ENCODE measurements around the gene LEKR1. TPM values are rescaled to one million over a fixed set of nuclear protein-coding genes. Genes with fewer than 3 reads are reported as not detected.
A peak's percentile ranks its signal among the peaks of the same experiment; 100 is the strongest.

The LEKR1 gene
- total and polyA plus RNA-seq, 9 of the 15 experiments (the other 6 are each of a cell fraction or from before 2014, with no cell fraction given) = 0.76 to 1.8 (median 1.2) TPM

DNA sequence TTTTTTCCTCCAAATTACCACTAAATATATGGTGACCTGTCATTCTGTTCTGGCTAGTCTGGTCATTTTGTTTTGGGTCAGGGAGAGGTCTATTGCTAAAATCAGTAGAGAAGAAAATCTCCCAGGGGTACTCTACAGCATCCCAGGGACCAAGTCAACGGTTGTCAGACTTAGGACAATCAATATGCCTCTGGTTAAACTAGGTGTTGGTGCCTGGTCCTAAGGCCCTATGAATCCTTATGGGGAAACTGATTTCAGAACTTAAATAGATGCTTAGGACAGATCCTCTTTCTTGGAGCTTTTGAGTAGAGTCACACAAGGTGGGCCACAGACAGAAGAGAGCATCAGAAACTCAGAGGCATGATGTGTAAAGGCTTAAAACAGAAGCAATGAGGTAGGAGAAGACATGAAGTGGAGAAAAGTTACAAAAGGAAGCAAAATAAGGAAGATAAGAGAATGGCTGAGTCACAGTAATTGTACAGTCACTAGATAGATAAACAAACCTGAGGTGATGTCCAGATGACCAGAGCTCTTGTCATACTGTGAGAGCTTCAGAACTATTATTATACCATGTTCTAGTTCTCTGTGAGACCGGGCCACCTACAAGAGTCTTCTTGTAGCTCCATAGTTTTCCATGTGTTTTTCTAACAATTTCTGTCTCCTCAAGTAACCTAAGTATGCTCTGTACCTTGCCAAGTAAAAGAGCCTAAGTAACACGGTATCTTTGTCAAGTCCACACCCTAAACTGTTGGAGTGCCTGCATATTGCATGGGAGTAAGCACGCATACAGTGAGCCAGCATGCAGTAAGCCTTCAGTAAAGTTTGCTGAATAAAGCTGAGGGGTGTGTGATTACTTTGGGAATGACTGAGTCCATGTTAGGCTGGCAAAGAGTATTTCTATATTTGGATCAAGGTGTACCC, 44.6 kb upstream of the LEKR1 start (continued):
- TF ChIP-seq, protein P1, sequence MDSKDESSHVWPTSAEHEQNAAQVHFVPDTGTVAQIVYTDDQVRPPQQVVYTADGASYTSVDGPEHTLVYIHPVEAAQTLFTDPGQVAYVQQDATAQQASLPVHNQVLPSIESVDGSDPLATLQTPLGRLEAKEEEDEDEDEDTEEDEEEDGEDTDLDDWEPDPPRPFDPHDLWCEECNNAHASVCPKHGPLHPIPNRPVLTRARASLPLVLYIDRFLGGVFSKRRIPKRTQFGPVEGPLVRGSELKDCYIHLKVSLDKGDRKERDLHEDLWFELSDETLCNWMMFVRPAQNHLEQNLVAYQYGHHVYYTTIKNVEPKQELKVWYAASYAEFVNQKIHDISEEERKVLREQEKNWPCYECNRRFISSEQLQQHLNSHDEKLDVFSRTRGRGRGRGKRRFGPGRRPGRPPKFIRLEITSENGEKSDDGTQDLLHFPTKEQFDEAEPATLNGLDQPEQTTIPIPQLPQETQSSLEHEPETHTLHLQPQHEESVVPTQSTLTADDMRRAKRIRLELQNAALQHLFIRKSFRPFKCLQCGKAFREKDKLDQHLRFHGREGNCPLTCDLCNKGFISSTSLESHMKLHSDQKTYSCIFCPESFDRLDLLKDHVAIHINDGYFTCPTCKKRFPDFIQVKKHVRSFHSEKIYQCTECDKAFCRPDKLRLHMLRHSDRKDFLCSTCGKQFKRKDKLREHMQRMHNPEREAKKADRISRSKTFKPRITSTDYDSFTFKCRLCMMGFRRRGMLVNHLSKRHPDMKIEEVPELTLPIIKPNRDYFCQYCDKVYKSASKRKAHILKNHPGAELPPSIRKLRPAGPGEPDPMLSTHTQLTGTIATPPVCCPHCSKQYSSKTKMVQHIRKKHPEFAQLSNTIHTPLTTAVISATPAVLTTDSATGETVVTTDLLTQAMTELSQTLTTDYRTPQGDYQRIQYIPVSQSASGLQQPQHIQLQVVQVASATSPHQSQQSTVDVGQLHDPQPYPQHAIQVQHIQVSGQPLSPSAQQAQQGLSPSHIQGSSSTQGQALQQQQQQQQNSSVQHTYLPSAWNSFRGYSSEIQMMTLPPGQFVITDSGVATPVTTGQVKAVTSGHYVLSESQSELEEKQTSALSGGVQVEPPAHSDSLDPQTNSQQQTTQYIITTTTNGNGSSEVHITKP (IDR thresholded peaks at IDR 0.05; ENCODE audit: partially characterized antibody) = peak; percentile 14
- TF ChIP-seq RUNX1 (IDR thresholded peaks at IDR 0.05; ENCODE audit: low read depth) = no peak
- no peak for TF ChIP-seq TAF15 (IDR thresholded peaks at IDR 0.05; ENCODE audit: low read depth, low read length)
- peak; percentile 22 for TF ChIP-seq TAF1 (IDR thresholded peaks at IDR 0.05; ENCODE audit: control insufficient read depth, extremely low read depth, insufficient read depth, low read length, severe bottlenecking)
- peak; percentile 62; the same call in 1 of the 2 replicates for TF ChIP-seq LEF1 (IDR thresholded peaks at IDR 0.05)
- TF ChIP-seq, protein P2, sequence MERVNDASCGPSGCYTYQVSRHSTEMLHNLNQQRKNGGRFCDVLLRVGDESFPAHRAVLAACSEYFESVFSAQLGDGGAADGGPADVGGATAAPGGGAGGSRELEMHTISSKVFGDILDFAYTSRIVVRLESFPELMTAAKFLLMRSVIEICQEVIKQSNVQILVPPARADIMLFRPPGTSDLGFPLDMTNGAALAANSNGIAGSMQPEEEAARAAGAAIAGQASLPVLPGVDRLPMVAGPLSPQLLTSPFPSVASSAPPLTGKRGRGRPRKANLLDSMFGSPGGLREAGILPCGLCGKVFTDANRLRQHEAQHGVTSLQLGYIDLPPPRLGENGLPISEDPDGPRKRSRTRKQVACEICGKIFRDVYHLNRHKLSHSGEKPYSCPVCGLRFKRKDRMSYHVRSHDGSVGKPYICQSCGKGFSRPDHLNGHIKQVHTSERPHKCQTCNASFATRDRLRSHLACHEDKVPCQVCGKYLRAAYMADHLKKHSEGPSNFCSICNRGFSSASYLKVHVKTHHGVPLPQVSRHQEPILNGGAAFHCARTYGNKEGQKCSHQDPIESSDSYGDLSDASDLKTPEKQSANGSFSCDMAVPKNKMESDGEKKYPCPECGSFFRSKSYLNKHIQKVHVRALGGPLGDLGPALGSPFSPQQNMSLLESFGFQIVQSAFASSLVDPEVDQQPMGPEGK (CRISPR knock-in tag; IDR thresholded peaks at IDR 0.05; ENCODE audit: borderline replicate concordance) = no peak
- TF ChIP-seq EP300 (IDR thresholded peaks at IDR 0.05; ENCODE audit: low read length) = peak; percentile 65
- TF ChIP-seq, protein P3, sequence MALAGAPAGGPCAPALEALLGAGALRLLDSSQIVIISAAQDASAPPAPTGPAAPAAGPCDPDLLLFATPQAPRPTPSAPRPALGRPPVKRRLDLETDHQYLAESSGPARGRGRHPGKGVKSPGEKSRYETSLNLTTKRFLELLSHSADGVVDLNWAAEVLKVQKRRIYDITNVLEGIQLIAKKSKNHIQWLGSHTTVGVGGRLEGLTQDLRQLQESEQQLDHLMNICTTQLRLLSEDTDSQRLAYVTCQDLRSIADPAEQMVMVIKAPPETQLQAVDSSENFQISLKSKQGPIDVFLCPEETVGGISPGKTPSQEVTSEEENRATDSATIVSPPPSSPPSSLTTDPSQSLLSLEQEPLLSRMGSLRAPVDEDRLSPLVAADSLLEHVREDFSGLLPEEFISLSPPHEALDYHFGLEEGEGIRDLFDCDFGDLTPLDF (CRISPR knock-in tag; IDR thresholded peaks at IDR 0.05) = no peak

Data from K562 (cell line).